MM.1S (cell line): ENCODE results near the gene SHISA7.

Experiments
- DNase-seq: peaks from one replicate; pipeline ENCODE4 v3.0.0-alpha.2; 2015
- H2AFZ ChIP-seq: fragments of 300-600 bp; sonication (generic); 2 replicates; pipeline ENCODE4 v1.6.0; 2016; ENCODE audit warnings: antibody characterized with exemption, low read length
- H3F3A ChIP-seq: fragments of 300-600 bp; sonication (generic); 2 replicates; pipeline ENCODE4 v1.6.1; 2016; ENCODE audit warnings: mild to moderate bottlenecking, antibody characterized with exemption, low read length, moderate library complexity, mixed read lengths; ENCODE audit not compliant: insufficient read depth
- H3K27ac ChIP-seq: fragments of 300-600 bp; sonication (generic); 2 replicates; pipeline ENCODE4 v1.5.1; 2016; ENCODE audit warnings: mild to moderate bottlenecking, low read length
- H3K27me3 ChIP-seq: fragments of 300-600 bp; sonication (generic); replicated peaks from 2 replicates; pipeline ENCODE4 v1.6.0; 2016; ENCODE audit warnings: low read length; ENCODE audit not compliant: insufficient read depth
- H3K36me3 ChIP-seq: fragments of 300-600 bp; sonication (generic); replicated peaks from 2 replicates; pipeline ENCODE4 v1.6.1; 2016; ENCODE audit warnings: mild to moderate bottlenecking, low read length, mixed read lengths; ENCODE audit not compliant: insufficient read depth
- H3K4me1 ChIP-seq: fragments of 300-600 bp; sonication (generic); 2 replicates; pipeline ENCODE4 v1.6.1; 2016; ENCODE audit warnings: low read length, mixed read lengths
- H3K4me2 ChIP-seq: fragments of 300-600 bp; sonication (generic); 2 replicates; pipeline ENCODE4 v1.6.0; 2016; ENCODE audit warnings: low read depth, low read length
- H3K4me3 ChIP-seq: fragments of 300-600 bp; sonication (generic); 2 replicates; pipeline ENCODE4 v1.5.1; 2016; ENCODE audit warnings: low read length, mixed read lengths
- H3K79me2 ChIP-seq: fragments of 300-600 bp; sonication (generic); 2 replicates; pipeline ENCODE4 v1.6.1; 2016; ENCODE audit warnings: mixed run types, low read length, mixed read lengths
- H3K9ac ChIP-seq: fragments of 300-600 bp; sonication (generic); 2 replicates; pipeline ENCODE4 v1.6.1; 2016; ENCODE audit warnings: low read length, mixed read lengths
- H3K9me2 ChIP-seq: fragments of 300-600 bp; sonication (generic); replicated peaks from 2 replicates; pipeline ENCODE4 v1.6.1; 2016; ENCODE audit warnings: mild to moderate bottlenecking, low read length, mixed read lengths; ENCODE audit not compliant: insufficient read depth
- H3K9me3 ChIP-seq: fragments of 300-600 bp; sonication (generic); replicated peaks from 2 replicates; pipeline ENCODE4 v1.6.1; 2016; ENCODE audit warnings: mild to moderate bottlenecking, low read length, mixed read lengths; ENCODE audit not compliant: insufficient read depth
- H4K20me1 ChIP-seq: fragments of 300-600 bp; sonication (generic); 2 replicates; pipeline ENCODE4 v1.6.1; 2016; ENCODE audit warnings: mild to moderate bottlenecking, low read length, moderate library complexity, mixed read lengths; ENCODE audit not compliant: insufficient read depth
- EZH2 ChIP-seq: fragments of 300-600 bp; sonication (generic); optimal IDR thresholded peaks from 2 replicates; pipeline ENCODE3; 2017; ENCODE audit warnings: low read depth, mild to moderate bottlenecking, antibody characterized with exemption, low read length, mixed read lengths
- EZH2phosphoT487 ChIP-seq: fragments of 300-600 bp; sonication (generic); IDR thresholded peaks from 2 replicates; pipeline ENCODE4 v1.6.1; 2018; ENCODE audit warnings: antibody characterized with exemption, low read length
- TF ChIP-seq, protein P1 (sequence below): fragments of 300-600 bp; sonication (generic); IDR thresholded peaks from 2 replicates; pipeline ENCODE4 v1.5.1; 2016; ENCODE audit warnings: antibody characterized with exemption, low read length, mixed read lengths

SHISA7 gene

DNA sequence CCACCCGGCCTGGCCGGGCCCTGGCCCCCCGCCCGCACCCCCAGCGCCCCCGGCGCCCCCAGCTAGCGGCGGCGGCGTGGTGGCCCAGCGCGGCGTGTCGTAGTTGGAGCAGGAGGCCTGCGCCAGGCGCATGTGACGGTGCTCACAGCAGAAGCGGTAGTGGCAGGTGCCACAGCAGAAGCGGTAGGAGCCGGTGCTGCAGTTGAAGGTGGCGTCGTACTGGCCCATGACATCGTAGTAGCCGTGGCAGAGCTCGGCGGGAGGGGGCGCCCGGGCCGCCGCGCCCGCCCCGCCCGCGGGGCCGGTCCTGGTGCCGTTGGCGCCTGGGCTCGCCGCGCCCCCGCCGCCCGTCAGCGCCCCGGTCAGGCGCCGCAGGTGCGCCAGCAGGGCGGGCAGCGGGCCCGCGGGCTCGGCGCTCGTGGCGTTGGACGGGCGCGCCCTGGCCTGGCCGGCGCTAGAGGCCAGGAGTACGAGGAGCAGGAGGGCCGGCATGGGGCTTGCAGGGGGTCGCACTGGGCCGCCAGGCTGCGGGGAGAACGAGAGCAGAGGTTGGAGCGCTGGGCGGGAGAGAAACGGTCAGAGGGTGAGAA lies 633 bp downstream of the SHISA7 start:
- Histone ChIP-seq H3K4me1 (no peaks in the 10 kb centered on the region), H3K27ac (no peak overlapping the region), H3K27me3 (peaks cover 67% of the 10 kb centered on the region), H3K9ac (no peak overlapping the region), H3K36me3 (no peaks in the 10 kb centered on the region), H2AFZ (no peak overlapping the region), H3F3A (no peaks in the 10 kb centered on the region), H3K4me2 (no peak overlapping the region), H3K9me2 (no peaks in the 10 kb centered on the region), H4K20me1 (no peaks in the 10 kb centered on the region), H3K4me3 (no peak overlapping the region), H3K9me3 (no peaks in the 10 kb centered on the region), H3K79me2 (no peaks in the 10 kb centered on the region)
- no peak for DNase-seq
- TF ChIP-seq, protein P1, sequence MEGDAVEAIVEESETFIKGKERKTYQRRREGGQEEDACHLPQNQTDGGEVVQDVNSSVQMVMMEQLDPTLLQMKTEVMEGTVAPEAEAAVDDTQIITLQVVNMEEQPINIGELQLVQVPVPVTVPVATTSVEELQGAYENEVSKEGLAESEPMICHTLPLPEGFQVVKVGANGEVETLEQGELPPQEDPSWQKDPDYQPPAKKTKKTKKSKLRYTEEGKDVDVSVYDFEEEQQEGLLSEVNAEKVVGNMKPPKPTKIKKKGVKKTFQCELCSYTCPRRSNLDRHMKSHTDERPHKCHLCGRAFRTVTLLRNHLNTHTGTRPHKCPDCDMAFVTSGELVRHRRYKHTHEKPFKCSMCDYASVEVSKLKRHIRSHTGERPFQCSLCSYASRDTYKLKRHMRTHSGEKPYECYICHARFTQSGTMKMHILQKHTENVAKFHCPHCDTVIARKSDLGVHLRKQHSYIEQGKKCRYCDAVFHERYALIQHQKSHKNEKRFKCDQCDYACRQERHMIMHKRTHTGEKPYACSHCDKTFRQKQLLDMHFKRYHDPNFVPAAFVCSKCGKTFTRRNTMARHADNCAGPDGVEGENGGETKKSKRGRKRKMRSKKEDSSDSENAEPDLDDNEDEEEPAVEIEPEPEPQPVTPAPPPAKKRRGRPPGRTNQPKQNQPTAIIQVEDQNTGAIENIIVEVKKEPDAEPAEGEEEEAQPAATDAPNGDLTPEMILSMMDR, result no peak
- no peak for TF ChIP-seq EZH2
- TF ChIP-seq EZH2phosphoT487, result no peak

DNA sequence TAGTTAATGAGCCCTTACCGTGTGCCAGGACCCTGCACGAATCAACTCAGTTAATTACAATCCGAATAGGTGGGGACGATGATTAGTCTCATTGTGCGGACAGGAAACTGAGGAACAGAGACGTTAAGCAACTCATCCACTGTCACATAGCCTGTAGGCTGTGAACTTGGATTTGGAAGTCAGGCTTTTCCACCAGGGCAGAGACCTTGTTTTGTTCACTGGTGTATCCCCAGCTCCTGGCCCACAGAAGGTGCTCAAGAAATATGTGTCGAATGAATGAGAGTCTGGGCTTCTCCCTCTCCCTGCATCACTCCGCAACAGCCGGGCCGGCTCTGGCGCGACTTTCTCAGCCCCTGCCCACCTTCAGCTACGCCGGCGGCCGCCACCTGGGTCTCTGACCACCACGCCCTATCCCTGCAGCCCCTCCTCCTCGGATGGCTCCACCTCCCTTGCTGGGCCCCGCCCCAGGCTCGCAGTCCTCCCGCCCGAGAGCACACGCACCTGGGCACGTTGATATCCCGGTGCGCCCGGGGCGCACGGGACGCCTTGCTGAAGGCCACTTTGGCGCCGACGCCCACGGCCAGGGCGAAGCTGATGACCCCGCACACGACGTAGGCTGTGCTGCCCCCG lies 1.3 kb downstream of the SHISA7 start:
- Histone ChIP-seq H3K79me2 (no peaks in the 10 kb centered on the region), H4K20me1 (no peaks in the 10 kb centered on the region), H3K4me1 (no peaks in the 10 kb centered on the region), H3K36me3 (no peaks in the 10 kb centered on the region), H3K4me2 (no peak overlapping the region), H3K27ac (no peak overlapping the region), H3K9ac (no peak overlapping the region), H3F3A (no peaks in the 10 kb centered on the region), H3K9me3 (no peaks in the 10 kb centered on the region), H3K27me3 (peaks cover 65% of the 10 kb centered on the region), H3K4me3 (no peak overlapping the region), H3K9me2 (no peaks in the 10 kb centered on the region), H2AFZ (no peak overlapping the region)
- TF ChIP-seq EZH2phosphoT487 (no peak), EZH2 (no peak)
- TF ChIP-seq, protein P1, result no peak
- DNase-seq, result no peak

GRCh38 chr19:55441319-55441691 lies 1.8 kb downstream of the SHISA7 start:
- Histone ChIP-seq H3K4me2 (no peak overlapping the region), H3K9me2 (no peaks in the 10 kb centered on the region)

More at GRCh38 chr19:55441319-55441691, 1.8 kb downstream of the SHISA7 start:
- peaks cover 63% of the 10 kb centered on the region for H3K27me3 ChIP-seq
- no peak overlapping the region for H3K9ac ChIP-seq
- no peak overlapping the region for H2AFZ ChIP-seq
- TF ChIP-seq EZH2phosphoT487 (no peak), EZH2 (no peak)
- TF ChIP-seq, protein P1, result no peak
- H3K4me1 ChIP-seq, result no peaks in the 10 kb centered on the region
- H3K4me3 ChIP-seq, result no peak overlapping the region
- H3K27ac ChIP-seq, result no peak overlapping the region
- no peak for DNase-seq
- H3K79me2 ChIP-seq, result no peaks in the 10 kb centered on the region
- no peaks in the 10 kb centered on the region for H3F3A ChIP-seq
- H3K36me3 ChIP-seq, result no peaks in the 10 kb centered on the region
- no peaks in the 10 kb centered on the region for H4K20me1 ChIP-seq
- no peaks in the 10 kb centered on the region for H3K9me3 ChIP-seq
